HG03139 (cell line): ENCODE data around the gene ISOC1.
A peak's percentile ranks its signal among the peaks of the same experiment; 100 is the strongest.

Experiments
- ATAC-seq: cut with Tn5 transposase; IDR thresholded peaks from one replicate; pipeline ENCODE4 v1.9.1; 2021; ENCODE audit not compliant: unreplicated experiment

Gene ISOC1

GRCh38 chr5:129094924-129095899 lies 663 bp downstream of the ISOC1 start:
- ATAC-seq: peak; percentile 33

GRCh38 chr5:129096382-129096991 lies 1.9 kb downstream of the ISOC1 start:
- no peak for ATAC-seq

GRCh38 chr5:129097498-129098296 lies 3.1 kb downstream of the ISOC1 start:
- no peak for ATAC-seq

- ATAC-seq: no peak
Observed at GRCh38 chr5:129098488-129099183, 4.1 kb downstream of the ISOC1 start.

GRCh38 chr5:129099184-129099569 lies 4.6 kb downstream of the ISOC1 start:
- ATAC-seq: no peak

- ATAC-seq: no peak
Observed at GRCh38 chr5:129101794-129102193, 7.2 kb downstream of the ISOC1 start.

GRCh38 chr5:129103397-129103796 lies 8.8 kb downstream of the ISOC1 start:
- ATAC-seq: no peak

- no peak for ATAC-seq
Observed at GRCh38 chr5:129104915-129105455, 10.4 kb downstream of the ISOC1 start.

- no peak for ATAC-seq
Observed at GRCh38 chr5:129107637-129108036, 13.1 kb downstream of the ISOC1 start.

- ATAC-seq: no peak
Observed at GRCh38 chr5:129110742-129111141, 16.2 kb downstream of the ISOC1 start.

GRCh38 chr5:129111351-129111750 lies 16.8 kb downstream of the ISOC1 start:
- ATAC-seq: no peak

GRCh38 chr5:129112295-129112694 lies 17.7 kb downstream of the ISOC1 start:
- no peak for ATAC-seq

GRCh38 chr5:129113867-129114266 lies 19.3 kb downstream of the ISOC1 start:
- no peak for ATAC-seq

GRCh38 chr5:129114539-129115193 lies 20.1 kb downstream of the ISOC1 start:
- ATAC-seq: no peak

- ATAC-seq: no peak
Observed at GRCh38 chr5:129115680-129116079, 21.1 kb downstream of the ISOC1 start.

GRCh38 chr5:129116797-129117196 lies 22.2 kb downstream of the ISOC1 start:
- ATAC-seq: no peak

GRCh38 chr5:129118405-129118804 lies 23.9 kb downstream of the ISOC1 start:
- ATAC-seq: no peak

GRCh38 chr5:129118826-129119225 lies 24.3 kb downstream of the ISOC1 start:
- ATAC-seq: no peak

- peak; percentile 55 for ATAC-seq
Observed at GRCh38 chr5:129120158-129120581, 25.6 kb downstream of the ISOC1 start.

GRCh38 chr5:129122560-129122959 lies 28.0 kb downstream of the ISOC1 start:
- no peak for ATAC-seq
